Fibroblast of peridontal ligament (primary cell): ENCODE results near the gene BTNL8.

Experiments
- DNase-seq: peaks from one replicate; pipeline ENCODE4 v3.0.0-alpha.2; 2010; ENCODE audit errors: extremely low read depth

BTNL8 gene

DNA sequence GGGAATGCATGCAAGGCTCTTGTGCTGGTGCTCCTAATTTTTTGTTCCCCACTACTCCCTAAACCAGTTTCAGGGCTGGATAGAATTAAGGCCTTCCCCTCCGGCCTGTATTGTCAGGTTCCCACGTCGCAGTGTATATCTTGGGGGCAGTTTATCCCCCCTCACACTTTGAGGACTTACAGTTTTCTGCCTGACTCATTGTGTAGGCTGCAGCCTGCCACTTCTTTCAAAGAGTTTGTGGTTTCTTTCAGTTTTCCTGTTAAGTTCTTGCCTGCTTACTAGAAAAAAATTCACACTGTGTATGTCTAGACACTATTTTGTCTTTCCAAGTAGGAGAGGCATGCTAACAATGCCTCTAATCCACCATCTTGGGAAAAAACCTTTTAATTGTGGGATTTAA, 61.2 kb downstream of the BTNL8 start:
- no peak for DNase-seq

GRCh38 chr5:180969406-180969805, 70.4 kb downstream of the BTNL8 start:
- no peak for DNase-seq

DNA sequence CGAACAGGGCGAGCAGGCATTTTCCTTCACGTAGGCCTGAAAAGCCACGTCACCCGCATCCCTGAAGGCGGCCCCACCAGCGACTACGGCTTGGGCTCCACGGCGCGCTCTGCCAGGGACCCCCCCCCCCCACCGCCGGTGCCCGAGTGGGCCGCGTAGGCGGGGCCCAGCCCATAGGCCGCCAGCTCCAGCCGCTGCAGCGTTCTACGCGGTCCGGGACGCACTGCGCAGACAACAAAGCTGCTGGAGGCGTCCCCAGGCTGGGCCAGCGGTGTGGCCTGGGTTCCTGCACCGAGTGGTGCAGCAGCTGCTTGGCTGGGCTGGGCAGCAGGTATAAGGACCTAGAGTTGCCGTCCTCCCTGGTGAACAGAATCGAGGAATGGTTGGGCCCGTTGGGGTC, 71.4 kb downstream of the BTNL8 start:
- DNase-seq: no peak

DNA sequence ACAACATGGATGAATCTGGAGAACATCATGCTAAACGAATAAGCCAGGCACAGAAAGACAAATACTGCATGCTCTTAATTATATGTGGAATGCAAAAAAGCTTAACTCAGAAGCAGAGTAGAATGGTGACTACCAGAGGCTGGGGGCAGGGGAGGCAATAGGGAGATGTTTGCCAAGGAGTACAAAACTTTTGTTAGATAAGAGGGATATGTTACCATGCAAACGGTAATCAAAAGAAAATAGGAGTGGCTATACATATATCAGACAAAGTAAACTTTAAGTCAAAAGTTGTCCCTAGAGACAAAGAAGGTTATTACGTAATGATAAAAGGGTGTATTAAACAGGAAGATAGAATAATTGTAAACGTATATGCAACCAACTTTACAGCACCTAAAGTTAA, 71.9 kb downstream of the BTNL8 start:
- DNase-seq: no peak

GRCh38 chr5:180974612-180975315, 75.8 kb downstream of the BTNL8 start:
- no peak for DNase-seq

DNA sequence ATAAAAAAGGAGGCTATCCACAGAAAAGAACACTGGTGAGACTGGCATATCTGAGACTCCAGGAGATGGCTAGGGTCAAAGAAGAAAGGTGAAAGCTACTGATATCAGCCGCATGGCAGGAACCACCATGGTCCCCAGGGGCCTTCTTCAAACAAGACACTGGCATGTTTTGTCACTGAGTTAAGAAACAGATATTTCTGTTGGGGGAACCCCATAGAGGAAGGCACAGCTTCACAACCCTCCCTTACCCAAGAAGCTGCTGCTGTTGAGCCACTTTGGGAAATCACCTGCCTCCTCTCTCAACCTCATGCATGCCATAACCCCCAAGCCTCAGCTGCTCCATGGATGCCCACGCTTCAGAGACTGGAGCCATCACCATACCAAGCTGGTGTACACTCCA, 76.4 kb downstream of the BTNL8 start:
- no peak for DNase-seq

- no peak for DNase-seq
Measured at GRCh38 chr5:180976518-180976917, 77.6 kb downstream of the BTNL8 start.

DNA sequence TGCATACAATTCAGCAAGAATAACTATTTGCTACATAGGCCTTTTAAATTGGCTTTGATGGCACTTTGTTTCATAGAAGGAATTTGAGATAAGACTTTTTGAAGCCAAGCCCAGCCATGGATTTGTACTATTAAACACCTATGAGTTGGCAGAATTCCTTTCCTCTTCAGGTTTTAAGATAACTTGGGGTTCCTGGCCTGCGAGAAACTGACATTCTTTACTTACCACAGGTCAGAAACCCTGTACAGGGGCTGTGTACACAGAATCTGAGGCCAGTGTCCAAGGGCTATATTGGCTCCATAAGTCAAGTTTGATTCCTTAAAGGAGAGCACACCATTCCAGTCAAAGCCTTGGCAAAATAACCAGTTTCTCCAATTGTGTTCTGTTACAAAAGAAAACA, 78.9 kb downstream of the BTNL8 start:
- DNase-seq: no peak

DNA sequence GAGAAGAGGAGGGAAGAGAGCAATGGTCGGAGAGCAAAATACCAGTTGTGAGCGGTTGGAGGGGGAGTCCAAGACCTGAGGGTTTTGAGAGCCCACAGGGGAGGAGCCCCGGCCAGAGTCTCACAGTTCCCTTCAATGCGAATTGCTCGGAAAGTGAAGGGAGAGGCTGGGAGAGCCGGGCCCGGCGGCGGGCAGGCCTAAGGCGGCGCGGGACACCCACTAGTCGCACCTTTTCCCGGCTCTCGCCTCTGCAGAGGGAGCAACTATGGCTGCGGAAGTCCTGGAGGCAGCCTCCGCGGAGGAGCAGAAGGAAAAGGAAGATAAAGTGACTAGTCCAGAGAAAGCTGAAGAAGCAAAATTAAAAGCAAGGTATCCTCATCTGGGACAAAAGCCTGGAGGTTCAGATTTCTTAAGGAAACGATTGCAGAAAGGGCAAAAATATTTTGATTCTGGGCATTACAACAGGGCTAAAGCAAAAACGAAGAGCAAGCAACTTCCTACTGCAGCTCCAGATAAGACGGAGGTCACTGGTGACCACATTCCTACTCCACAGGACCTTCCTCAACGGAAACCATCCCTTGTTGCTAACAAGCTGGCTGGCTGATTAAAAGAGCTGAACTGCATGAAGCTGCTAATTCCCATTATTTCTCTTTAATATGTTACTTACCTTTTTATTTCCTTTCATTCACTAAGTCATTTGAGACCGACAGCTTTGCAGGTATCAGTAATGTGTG, 83.2 kb downstream of the BTNL8 start:
- DNase-seq: no peak

DNA sequence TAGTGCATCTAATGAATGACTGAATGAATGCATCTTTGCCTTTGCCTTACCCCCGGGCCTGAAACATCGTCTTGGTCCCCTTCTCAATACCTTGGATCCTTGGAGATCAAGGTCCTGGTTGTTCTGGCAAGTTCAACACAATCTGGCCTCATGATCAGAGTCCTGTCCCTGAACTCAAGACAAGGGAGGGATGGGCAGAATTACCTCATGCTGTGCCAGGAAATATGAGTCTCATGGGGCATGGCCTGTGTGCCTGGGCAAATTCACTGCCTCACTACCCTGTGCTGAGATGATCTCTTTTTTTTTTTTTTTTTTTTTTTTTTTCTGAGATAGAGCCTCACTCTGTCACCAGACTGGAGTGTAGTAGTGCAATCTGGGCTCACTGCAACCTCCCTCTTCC, 89.1 kb downstream of the BTNL8 start:
- no peak for DNase-seq

DNA sequence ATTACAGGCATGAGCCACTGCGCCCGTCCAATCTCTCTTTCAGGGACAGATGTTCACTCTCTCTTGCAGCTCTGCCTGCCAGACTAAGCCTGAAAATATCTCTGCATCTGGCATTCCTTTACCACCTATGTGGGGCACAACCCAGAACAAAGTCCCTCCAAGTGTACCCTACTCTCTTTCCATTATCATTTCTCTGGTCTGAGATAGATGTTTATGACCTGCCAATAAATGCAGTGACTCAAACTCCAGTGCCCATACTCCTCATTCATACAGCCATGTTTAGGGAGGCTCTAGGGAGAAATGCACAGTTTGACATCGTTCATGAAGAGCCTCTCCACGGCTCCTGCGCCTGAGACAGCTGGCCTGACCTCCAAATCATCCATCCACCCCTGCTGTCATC, 89.6 kb downstream of the BTNL8 start, which contains the start of gene BTNL3:
Gene BTNL3, plus strand, starts transcription at position 255 of the 400 bp plus-strand sequence. CDS start 183 bp downstream, outside the sequence.
- DNase-seq: no peak

DNA sequence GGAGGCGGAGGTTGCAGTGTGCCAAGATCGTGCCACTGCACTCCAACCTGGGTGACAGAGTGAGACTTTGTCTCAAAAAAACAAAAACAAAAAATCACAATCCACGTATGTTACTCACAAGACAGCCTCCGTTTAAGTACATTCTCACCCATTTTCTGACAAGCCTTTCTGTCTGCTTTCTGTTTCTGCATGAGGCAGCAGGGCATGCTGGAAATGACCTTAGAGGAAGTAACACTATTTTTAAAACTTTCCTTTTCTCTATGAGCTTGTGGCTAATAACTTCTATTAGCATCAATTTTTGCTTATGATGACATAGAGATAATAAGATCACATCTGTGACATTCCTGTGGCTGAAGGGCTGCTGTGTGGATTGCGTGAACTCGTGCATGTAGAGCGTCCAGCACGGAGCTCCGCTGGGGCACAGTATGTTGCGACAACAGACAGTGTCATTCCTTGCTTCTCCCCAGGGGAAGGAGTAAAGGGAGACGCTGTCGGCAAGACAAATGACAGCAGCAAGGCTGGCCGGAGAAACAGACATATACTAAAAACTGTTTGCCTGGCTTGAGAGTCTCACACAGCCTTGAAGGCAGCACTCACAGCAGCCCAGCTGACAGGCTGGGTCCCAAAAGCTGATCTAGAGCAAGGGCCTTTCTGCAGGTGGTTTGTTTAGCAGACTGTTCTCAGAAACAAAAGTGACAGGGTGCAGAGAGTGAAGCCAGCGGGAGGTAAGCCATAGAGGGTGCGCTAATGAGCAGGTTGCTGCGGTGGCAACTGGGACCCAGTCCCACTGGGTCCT, 91.3 kb downstream of the BTNL8 start:
- DNase-seq: no peak

DNA sequence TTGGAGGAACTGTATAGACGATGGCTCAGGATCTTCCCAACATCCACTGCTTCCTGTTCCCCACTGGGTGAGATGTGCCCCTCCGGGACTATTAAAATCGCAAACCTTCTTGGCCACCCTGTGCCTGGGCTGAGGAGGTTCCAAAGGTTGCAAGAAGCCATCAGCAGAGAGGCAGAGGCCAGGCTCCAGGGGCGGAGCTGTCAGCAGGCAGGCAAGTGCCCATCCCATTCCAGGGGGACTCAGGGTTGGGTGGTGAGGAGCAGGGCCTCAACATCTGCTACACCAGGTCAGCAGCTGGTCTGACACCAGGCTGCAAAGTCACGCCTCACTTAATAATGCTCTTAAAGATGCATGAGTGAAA, 91.9 kb downstream of the BTNL8 start:
- no peak for DNase-seq
